ENCODE data around the gene TJP1. TPM values are rescaled to one million over a fixed set of nuclear protein-coding genes. Genes with fewer than 3 reads are reported as not detected.

TJP1 gene
- total and polyA plus RNA-seq, 2 of the 8 experiments (the other 6 are each of a cell fraction or from before 2014, with no cell fraction given) = 46.3 to 138 TPM

DNA sequence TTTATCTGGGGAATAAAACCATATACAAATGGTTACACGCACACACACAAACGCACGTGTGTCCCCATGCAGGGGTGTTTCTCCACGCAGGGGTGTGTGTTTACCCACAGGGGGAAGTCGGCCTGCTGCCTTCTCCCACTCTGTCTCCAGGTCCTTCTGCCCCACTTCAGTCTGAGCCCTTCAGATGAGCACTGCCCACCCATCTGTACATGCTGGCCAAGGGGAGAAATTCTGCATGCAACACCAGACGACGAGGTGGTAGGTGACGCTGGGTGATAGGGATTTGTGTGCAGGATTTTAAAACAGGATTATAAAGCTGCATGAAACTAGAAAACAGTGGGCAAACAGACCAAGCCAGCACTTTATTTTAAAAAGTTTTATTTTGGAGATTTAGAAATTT is 122.5 kb downstream of the TJP1 start (continued):
- TF ChIP-seq, protein P1, sequence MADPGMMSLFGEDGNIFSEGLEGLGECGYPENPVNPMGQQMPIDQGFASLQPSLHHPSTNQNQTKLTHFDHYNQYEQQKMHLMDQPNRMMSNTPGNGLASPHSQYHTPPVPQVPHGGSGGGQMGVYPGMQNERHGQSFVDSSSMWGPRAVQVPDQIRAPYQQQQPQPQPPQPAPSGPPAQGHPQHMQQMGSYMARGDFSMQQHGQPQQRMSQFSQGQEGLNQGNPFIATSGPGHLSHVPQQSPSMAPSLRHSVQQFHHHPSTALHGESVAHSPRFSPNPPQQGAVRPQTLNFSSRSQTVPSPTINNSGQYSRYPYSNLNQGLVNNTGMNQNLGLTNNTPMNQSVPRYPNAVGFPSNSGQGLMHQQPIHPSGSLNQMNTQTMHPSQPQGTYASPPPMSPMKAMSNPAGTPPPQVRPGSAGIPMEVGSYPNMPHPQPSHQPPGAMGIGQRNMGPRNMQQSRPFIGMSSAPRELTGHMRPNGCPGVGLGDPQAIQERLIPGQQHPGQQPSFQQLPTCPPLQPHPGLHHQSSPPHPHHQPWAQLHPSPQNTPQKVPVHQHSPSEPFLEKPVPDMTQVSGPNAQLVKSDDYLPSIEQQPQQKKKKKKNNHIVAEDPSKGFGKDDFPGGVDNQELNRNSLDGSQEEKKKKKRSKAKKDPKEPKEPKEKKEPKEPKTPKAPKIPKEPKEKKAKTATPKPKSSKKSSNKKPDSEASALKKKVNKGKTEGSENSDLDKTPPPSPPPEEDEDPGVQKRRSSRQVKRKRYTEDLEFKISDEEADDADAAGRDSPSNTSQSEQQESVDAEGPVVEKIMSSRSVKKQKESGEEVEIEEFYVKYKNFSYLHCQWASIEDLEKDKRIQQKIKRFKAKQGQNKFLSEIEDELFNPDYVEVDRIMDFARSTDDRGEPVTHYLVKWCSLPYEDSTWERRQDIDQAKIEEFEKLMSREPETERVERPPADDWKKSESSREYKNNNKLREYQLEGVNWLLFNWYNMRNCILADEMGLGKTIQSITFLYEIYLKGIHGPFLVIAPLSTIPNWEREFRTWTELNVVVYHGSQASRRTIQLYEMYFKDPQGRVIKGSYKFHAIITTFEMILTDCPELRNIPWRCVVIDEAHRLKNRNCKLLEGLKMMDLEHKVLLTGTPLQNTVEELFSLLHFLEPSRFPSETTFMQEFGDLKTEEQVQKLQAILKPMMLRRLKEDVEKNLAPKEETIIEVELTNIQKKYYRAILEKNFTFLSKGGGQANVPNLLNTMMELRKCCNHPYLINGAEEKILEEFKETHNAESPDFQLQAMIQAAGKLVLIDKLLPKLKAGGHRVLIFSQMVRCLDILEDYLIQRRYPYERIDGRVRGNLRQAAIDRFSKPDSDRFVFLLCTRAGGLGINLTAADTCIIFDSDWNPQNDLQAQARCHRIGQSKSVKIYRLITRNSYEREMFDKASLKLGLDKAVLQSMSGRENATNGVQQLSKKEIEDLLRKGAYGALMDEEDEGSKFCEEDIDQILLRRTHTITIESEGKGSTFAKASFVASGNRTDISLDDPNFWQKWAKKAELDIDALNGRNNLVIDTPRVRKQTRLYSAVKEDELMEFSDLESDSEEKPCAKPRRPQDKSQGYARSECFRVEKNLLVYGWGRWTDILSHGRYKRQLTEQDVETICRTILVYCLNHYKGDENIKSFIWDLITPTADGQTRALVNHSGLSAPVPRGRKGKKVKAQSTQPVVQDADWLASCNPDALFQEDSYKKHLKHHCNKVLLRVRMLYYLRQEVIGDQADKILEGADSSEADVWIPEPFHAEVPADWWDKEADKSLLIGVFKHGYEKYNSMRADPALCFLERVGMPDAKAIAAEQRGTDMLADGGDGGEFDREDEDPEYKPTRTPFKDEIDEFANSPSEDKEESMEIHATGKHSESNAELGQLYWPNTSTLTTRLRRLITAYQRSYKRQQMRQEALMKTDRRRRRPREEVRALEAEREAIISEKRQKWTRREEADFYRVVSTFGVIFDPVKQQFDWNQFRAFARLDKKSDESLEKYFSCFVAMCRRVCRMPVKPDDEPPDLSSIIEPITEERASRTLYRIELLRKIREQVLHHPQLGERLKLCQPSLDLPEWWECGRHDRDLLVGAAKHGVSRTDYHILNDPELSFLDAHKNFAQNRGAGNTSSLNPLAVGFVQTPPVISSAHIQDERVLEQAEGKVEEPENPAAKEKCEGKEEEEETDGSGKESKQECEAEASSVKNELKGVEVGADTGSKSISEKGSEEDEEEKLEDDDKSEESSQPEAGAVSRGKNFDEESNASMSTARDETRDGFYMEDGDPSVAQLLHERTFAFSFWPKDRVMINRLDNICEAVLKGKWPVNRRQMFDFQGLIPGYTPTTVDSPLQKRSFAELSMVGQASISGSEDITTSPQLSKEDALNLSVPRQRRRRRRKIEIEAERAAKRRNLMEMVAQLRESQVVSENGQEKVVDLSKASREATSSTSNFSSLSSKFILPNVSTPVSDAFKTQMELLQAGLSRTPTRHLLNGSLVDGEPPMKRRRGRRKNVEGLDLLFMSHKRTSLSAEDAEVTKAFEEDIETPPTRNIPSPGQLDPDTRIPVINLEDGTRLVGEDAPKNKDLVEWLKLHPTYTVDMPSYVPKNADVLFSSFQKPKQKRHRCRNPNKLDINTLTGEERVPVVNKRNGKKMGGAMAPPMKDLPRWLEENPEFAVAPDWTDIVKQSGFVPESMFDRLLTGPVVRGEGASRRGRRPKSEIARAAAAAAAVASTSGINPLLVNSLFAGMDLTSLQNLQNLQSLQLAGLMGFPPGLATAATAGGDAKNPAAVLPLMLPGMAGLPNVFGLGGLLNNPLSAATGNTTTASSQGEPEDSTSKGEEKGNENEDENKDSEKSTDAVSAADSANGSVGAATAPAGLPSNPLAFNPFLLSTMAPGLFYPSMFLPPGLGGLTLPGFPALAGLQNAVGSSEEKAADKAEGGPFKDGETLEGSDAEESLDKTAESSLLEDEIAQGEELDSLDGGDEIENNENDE (IDR thresholded peaks at IDR 0.05; ENCODE audit: insufficient replicate concordance, low read length) = no peak
- TF ChIP-seq NANOG (IDR thresholded peaks at IDR 0.05; ENCODE audit: insufficient read depth, low read depth, low read length, poor library complexity, severe bottlenecking) = no peak
- TF ChIP-seq POLR2AphosphoS5 (IDR thresholded peaks at IDR 0.05; ENCODE audit: low read depth, low read length) = no peak
- TF ChIP-seq KDM1A (IDR thresholded peaks at IDR 0.05; ENCODE audit: borderline replicate concordance, low read length) = no peak
- TF ChIP-seq SRF (IDR thresholded peaks at IDR 0.05; ENCODE audit: low read depth, low read length) = no peak
- no peak for TF ChIP-seq TAF7 (optimal IDR thresholded peaks at IDR 0.05; ENCODE audit: borderline replicate concordance, low read depth, low read length)
- TF ChIP-seq EGR1 (IDR thresholded peaks at IDR 0.05; ENCODE audit: borderline replicate concordance, low read depth, low read length) = no peak
- no peak for TF ChIP-seq NRF1 (IDR thresholded peaks at IDR 0.05; ENCODE audit: low read depth, low read length)
- TF ChIP-seq SP1 (IDR thresholded peaks at IDR 0.05; ENCODE audit: low read depth, low read length) = no peak
